Thoracic aorta (tissue), 2 donors: ENCODE measurements around the gene RBPJL. TPM values are rescaled to one million over a fixed set of nuclear protein-coding genes. Genes with fewer than 3 reads are reported as not detected.

Source experiments
- ATAC-seq: fragments of 150-250 bp; one replicate; pipeline ENCODE4 v1.8.0; 2017; ENCODE audit warnings: low read depth; ENCODE audit not compliant: insufficient number of reproducible peaks, low FRiP score
- DNase-seq: peaks from one replicate; pipeline ENCODE4 v3.0.0-alpha.2; 2020; ENCODE audit warnings: low spot score
- H3K27ac ChIP-seq, 2 donors: fragments of 200-600 bp; sonication (generic); 1 replicate in 1 of 2; 2 replicates in 1 of 2; pipeline ENCODE4 v1.5.1; 2016; ENCODE audit warnings: mild to moderate bottlenecking in 2 of 2, moderate library complexity in 2 of 2
- H3K27me3 ChIP-seq: fragments of 200-600 bp; sonication (generic); replicated peaks from 2 replicates; pipeline ENCODE4 v1.6.0; 2016; ENCODE audit warnings: mild to moderate bottlenecking; ENCODE audit not compliant: insufficient read depth
- H3K36me3 ChIP-seq: fragments of 200-600 bp; sonication (generic); one replicate; pipeline ENCODE4 v1.5.1; 2016
- H3K4me1 ChIP-seq, 2 donors: fragments of 200-600 bp; sonication (generic); 1 replicate in 1 of 2; 2 replicates in 1 of 2; pipeline versions ENCODE4 v1.5.1 to v1.6.0; 2016; ENCODE audit warnings: low read depth in 2 of 2, mild to moderate bottlenecking in 1 of 2; ENCODE audit not compliant: control insufficient read depth in 1 of 2
- H3K4me3 ChIP-seq: fragments of 200-600 bp; sonication (generic); 2 replicates; pipeline ENCODE4 v1.5.1; 2016; ENCODE audit warnings: mild to moderate bottlenecking
- H3K9me3 ChIP-seq: fragments of 200-600 bp; sonication (generic); 2 replicates; pipeline ENCODE4 v1.5.1; 2016
- total RNA-seq, 2 donors: library from RNA; depleted of rRNA; stranded (reverse); fragments of >200 nt; gene quantifications; one replicate each; pipeline versions ENCODE4 v1.1.0 to v1.2.3, GENCODE V29; 2016
- TF ChIP-seq, protein P1 (sequence below): fragments of 200-600 bp; sonication (generic); IDR thresholded peaks from one replicate; pipeline ENCODE4 v1.5.1; 2019; ENCODE audit warnings: antibody characterized with exemption

The RBPJL gene
- total RNA-seq, 2 donors from 2014 or later: not detected

DNA sequence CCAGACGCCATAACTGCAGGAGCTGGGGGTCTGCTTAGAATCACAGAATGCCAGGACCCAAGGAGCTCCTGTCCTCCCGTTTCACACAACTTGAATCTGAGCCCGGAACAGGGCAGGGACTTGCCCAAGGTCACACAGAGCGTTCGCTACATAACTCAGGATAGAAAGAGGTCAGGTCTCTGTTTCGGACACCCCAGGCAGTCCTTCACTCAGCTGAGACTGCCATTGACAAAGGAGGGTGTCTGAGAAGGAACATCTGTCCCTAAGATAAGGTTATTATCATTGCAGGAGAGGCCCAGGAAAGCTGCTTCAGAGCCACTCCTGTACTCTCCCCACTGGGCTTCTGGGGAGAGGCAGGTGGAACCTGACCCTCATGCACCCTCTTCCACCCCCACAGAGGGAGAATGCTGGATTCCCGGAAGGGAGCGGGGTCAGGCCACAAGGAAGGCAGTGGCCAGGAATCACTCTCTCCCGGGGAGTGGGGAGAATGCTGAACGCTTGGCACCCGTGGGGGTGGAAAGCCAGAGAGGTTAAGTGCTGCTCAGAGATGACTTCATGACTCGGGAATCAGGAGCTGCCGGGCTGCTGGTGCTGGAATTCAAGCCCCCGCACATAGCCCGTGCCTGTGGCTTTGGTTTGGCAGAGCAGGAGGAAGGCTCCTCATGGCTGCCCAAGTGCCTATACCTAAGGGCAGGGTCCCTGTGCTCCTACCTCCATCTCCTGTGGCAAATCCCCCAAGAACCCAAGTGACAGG, 30.9 kb downstream of the RBPJL start:
- H3K27ac ChIP-seq: peak overlapping the region; percentile 93 to 94
- DNase-seq: peak; percentile 49
- H3K4me1 ChIP-seq: peaks cover 44 to 71% of the 10 kb centered on the region in 2 donors

DNA sequence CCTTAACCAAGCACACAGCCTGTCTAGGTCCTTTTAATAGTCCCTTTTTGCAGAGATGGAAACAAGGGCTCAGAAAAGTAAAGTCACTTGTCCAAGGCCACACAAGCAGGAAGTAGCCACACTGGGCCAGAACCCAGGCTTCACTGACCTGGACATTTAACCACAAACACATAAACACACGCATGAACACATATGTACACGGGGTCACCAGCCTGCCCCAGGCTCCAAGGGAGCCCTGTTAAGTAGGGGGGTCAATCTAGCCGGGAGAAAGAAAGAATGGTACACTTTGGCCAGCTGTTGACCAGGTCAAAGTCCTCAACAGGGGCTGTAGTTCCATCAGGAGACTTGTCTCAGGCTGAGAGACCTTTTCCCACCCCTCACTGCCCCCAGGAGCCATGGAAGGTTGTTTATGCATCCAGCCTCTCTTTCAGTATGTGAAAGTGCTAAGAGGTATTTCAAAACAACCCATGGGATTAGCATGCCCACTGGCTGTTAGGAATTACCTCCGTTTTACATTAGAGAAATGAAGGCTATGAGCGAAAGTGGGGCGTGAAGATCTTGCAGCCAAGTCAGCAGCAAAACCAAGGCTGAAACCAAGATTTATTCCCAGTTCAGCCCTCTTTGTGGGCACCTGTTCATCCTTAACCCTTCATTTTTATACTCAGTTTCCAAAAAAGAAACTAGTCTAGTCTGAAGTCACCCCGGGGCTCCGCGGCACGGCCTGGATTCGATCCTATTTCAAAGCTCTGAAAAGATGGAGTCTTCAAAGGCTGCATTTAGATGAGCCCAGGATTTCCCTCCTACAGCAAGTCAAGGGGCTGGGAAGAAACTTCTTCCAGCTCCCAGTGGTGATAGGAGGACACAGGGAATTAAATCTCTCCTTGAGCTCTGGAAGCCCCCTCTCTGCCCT, 31.7 kb downstream of the RBPJL start:
- peaks cover 7% of the 10 kb centered on the region for H3K36me3 ChIP-seq
- no peaks in the 10 kb centered on the region for H3K27me3 ChIP-seq
- no peaks in the 10 kb centered on the region for H3K9me3 ChIP-seq
- peak overlapping the region; percentile 47 for H3K4me3 ChIP-seq
- H3K4me1 ChIP-seq: peaks cover 52 to 79% of the 10 kb centered on the region in 2 donors
- TF ChIP-seq, protein P1, sequence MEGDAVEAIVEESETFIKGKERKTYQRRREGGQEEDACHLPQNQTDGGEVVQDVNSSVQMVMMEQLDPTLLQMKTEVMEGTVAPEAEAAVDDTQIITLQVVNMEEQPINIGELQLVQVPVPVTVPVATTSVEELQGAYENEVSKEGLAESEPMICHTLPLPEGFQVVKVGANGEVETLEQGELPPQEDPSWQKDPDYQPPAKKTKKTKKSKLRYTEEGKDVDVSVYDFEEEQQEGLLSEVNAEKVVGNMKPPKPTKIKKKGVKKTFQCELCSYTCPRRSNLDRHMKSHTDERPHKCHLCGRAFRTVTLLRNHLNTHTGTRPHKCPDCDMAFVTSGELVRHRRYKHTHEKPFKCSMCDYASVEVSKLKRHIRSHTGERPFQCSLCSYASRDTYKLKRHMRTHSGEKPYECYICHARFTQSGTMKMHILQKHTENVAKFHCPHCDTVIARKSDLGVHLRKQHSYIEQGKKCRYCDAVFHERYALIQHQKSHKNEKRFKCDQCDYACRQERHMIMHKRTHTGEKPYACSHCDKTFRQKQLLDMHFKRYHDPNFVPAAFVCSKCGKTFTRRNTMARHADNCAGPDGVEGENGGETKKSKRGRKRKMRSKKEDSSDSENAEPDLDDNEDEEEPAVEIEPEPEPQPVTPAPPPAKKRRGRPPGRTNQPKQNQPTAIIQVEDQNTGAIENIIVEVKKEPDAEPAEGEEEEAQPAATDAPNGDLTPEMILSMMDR: no peak
- DNase-seq: no peak
- ATAC-seq: no peak
- H3K27ac ChIP-seq: peak overlapping the region; percentile 93 to 94

More for the DNA sequence above, 30.9 kb downstream of the RBPJL start:
- Histone ChIP-seq H3K4me3 (peak overlapping the region; percentile 47), H3K9me3 (no peaks in the 10 kb centered on the region), H3K36me3 (peaks cover 14% of the 10 kb centered on the region), H3K27me3 (no peaks in the 10 kb centered on the region)
- TF ChIP-seq, protein P1: no peak
- ATAC-seq: peak; percentile 25

DNA sequence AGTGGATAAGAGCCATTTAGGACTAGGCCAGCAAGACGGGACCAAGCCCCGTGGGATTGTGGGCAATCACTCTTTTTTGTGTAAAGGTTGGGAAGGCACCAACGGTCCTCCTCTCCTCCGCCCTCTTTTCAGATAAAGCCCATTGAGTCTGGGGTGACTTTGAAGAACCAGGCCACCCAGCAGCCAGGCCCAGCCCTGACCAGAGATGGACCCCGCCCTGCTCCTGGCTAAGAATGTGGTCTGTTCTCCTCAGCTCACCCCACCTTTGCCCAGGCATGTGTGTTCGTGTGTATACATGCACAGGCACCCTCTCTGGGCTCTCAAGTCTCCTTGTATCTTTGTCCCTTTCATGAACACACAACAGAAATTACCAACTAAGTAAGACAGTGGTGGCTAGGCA, 32.4 kb downstream of the RBPJL start:
- TF ChIP-seq, protein P1: no peak
- H3K27me3 ChIP-seq: no peaks in the 10 kb centered on the region
- no peaks in the 10 kb centered on the region for H3K9me3 ChIP-seq
- H3K4me1 ChIP-seq: peaks cover 58 to 87% of the 10 kb centered on the region in 2 donors
- H3K27ac ChIP-seq: peak overlapping the region; percentile 93 to 94
- peaks cover 4% of the 10 kb centered on the region for H3K36me3 ChIP-seq
- no peak overlapping the region for H3K4me3 ChIP-seq
- DNase-seq: no peak
- ATAC-seq: no peak

DNA sequence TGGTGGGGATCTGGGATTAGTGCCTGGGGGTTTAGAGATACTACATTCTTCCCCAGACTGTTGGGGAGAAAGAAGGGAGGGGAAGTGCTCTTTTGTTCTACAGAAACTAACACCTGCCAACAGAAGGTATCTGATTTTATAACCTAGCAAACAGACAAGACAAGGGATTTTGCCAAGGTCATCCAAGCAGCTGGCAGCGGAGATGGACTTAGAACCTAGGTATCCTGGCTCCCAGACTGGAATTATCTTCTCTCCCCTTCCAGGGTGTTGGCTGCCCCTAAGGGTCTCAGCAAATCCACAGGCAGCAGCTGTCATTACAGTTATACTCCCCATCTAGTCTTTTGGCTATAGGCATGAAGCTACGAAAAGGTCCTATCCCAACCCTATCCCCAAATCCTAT, 33.2 kb downstream of the RBPJL start:
- Histone ChIP-seq H3K27me3 (no peaks in the 10 kb centered on the region), H3K27ac (peak overlapping the region; percentile 93 to 94), H3K9me3 (no peaks in the 10 kb centered on the region), H3K4me3 (no peak overlapping the region), H3K4me1 (peaks cover 62 to 93% of the 10 kb centered on the region in 2 donors), H3K36me3 (peaks cover 4% of the 10 kb centered on the region)
- no peak for ATAC-seq
- TF ChIP-seq, protein P1: no peak
- no peak for DNase-seq
